ENCODE measurements around the gene CNIH3.

DNA sequence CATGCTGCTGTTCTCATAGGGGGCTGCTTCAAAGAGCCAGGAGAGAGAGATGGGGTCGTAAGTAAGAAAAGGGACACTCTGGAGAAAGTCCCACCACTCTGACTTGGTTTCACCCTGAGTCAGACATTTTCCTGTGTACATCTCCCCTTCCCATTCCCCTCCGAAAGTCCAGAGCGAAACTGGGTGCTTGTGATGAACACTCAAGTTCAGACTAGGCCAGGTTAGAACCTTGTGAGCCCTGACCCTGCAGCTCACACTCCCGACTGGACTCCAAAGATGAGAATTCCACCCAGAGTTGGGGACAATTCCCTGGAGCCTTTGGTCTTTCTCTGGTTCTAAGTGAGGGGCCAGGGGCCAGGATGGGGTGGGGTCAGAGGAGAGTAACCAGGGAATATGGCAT lies 139.5 kb downstream of the CNIH3 start:
- TF ChIP-seq, protein P1, sequence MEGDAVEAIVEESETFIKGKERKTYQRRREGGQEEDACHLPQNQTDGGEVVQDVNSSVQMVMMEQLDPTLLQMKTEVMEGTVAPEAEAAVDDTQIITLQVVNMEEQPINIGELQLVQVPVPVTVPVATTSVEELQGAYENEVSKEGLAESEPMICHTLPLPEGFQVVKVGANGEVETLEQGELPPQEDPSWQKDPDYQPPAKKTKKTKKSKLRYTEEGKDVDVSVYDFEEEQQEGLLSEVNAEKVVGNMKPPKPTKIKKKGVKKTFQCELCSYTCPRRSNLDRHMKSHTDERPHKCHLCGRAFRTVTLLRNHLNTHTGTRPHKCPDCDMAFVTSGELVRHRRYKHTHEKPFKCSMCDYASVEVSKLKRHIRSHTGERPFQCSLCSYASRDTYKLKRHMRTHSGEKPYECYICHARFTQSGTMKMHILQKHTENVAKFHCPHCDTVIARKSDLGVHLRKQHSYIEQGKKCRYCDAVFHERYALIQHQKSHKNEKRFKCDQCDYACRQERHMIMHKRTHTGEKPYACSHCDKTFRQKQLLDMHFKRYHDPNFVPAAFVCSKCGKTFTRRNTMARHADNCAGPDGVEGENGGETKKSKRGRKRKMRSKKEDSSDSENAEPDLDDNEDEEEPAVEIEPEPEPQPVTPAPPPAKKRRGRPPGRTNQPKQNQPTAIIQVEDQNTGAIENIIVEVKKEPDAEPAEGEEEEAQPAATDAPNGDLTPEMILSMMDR (IDR thresholded peaks at IDR 0.05) = no peak
- no peak for TF ChIP-seq POLR2A (IDR thresholded peaks at IDR 0.05)

All from uterus (tissue), 2 donors.